KMS-11 (cell line): Measurements from ENCODE around the gene CLTCL1.

ENCODE experiments used
- H2AFZ ChIP-seq: fragments of 200-600 bp; sonication (generic); 2 replicates; pipeline ENCODE4 v1.6.1; 2016; ENCODE audit warnings: antibody characterized with exemption, mixed run types, low read depth
- H3K27ac ChIP-seq: fragments of 200-600 bp; sonication (generic); 2 replicates; pipeline ENCODE4 v1.6.1; 2016; ENCODE audit warnings: mild to moderate bottlenecking, mixed run types
- H3K27me3 ChIP-seq: fragments of 200-600 bp; sonication (generic); 2 replicates; pipeline ENCODE4 v1.6.1; 2017; ENCODE audit warnings: mild to moderate bottlenecking, low read depth, mixed run types, moderate library complexity; ENCODE audit not compliant: insufficient read depth
- H3K36me3 ChIP-seq: fragments of 200-600 bp; sonication (generic); 2 replicates; pipeline ENCODE4 v1.6.1; 2017; ENCODE audit warnings: mild to moderate bottlenecking, mixed run types; ENCODE audit not compliant: insufficient read depth
- H3K4me1 ChIP-seq: fragments of 200-600 bp; sonication (generic); 2 replicates; pipeline ENCODE4 v1.6.1; 2016; ENCODE audit warnings: mild to moderate bottlenecking, low read depth, mixed run types; ENCODE audit not compliant: poor library complexity, severe bottlenecking
- H3K4me2 ChIP-seq: fragments of 200-600 bp; sonication (generic); 2 replicates; pipeline ENCODE4 v1.7.0; 2016; ENCODE audit warnings: mild to moderate bottlenecking, mixed run types
- H3K4me3 ChIP-seq: fragments of 200-600 bp; sonication (generic); IDR thresholded peaks from 2 replicates; pipeline ENCODE4 v1.6.1; 2017; ENCODE audit warnings: low read depth, low read length, mixed read lengths; ENCODE audit not compliant: insufficient read depth
- H3K79me2 ChIP-seq: fragments of 200-600 bp; sonication (generic); 2 replicates; pipeline ENCODE4 v1.6.1; 2016; ENCODE audit warnings: low read depth, mixed run types; ENCODE audit not compliant: insufficient read depth
- H3K9ac ChIP-seq: fragments of 200-600 bp; sonication (generic); 2 replicates; pipeline ENCODE4 v1.6.1; 2016; ENCODE audit warnings: mild to moderate bottlenecking, mixed run types
- H4K20me1 ChIP-seq: fragments of 200-600 bp; sonication (generic); 2 replicates; pipeline ENCODE4 v1.6.1; 2016; ENCODE audit warnings: mild to moderate bottlenecking, mixed run types; ENCODE audit not compliant: insufficient read depth
- TF ChIP-seq, protein P1 (sequence below): fragments of 200-600 bp; sonication (generic); conservative IDR thresholded peaks from 2 replicates; pipeline ENCODE4 v1.6.1; 2017; ENCODE audit warnings: low read depth, mild to moderate bottlenecking, antibody characterized with exemption, low read length, moderate library complexity, mixed read lengths

CLTCL1 gene

GRCh38 chr22:19143967-19144400 is 147.5 kb downstream of the CLTCL1 start:
- H3K27me3 ChIP-seq: no peaks in the 10 kb centered on the region; the same call in 1 of the 2 replicates
- peaks cover 10% of the 10 kb centered on the region for H3K4me1 ChIP-seq
- H3K4me3 ChIP-seq: peak overlapping the region; percentile 33
- peak overlapping the region; percentile 51 for H2AFZ ChIP-seq
- H3K4me2 ChIP-seq: peak overlapping the region; percentile 57; the same call in 1 of the 2 replicates
- peak overlapping the region; percentile 49; the same call in 1 of the 2 replicates for H3K9ac ChIP-seq
- H3K79me2 ChIP-seq: peaks cover 17% of the 10 kb centered on the region; the same call in 1 of the 2 replicates
- TF ChIP-seq, protein P1, sequence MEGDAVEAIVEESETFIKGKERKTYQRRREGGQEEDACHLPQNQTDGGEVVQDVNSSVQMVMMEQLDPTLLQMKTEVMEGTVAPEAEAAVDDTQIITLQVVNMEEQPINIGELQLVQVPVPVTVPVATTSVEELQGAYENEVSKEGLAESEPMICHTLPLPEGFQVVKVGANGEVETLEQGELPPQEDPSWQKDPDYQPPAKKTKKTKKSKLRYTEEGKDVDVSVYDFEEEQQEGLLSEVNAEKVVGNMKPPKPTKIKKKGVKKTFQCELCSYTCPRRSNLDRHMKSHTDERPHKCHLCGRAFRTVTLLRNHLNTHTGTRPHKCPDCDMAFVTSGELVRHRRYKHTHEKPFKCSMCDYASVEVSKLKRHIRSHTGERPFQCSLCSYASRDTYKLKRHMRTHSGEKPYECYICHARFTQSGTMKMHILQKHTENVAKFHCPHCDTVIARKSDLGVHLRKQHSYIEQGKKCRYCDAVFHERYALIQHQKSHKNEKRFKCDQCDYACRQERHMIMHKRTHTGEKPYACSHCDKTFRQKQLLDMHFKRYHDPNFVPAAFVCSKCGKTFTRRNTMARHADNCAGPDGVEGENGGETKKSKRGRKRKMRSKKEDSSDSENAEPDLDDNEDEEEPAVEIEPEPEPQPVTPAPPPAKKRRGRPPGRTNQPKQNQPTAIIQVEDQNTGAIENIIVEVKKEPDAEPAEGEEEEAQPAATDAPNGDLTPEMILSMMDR: no peak
- peak overlapping the region; percentile 9; the same call in 1 of the 2 replicates for H3K27ac ChIP-seq
- H4K20me1 ChIP-seq: no peaks in the 10 kb centered on the region
- H3K36me3 ChIP-seq: no peaks in the 10 kb centered on the region; the same call in 1 of the 2 replicates

DNA sequence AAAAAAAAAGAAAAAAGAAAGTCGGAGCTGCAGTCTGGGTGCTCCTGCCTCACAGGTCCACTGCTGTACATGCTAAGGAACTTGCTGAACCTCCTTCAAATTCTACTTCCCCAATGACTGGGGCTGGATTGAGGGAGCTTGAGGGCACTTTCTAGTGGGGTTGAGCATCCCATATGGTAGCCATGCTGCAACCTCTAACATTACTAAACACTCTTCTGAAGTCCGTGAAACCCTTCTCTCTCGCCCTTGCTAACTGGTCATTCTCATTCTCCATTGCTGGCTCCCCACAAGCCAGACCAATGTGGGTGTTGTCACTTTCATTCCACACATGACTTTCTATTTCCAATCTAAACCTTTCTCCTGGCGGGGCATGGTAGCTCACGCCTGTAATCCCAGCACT is 148.3 kb downstream of the CLTCL1 start:
- H3K9ac ChIP-seq: no peak overlapping the region
- H3K27me3 ChIP-seq: no peaks in the 10 kb centered on the region; the same call in 1 of the 2 replicates
- H3K4me1 ChIP-seq: peaks cover 10% of the 10 kb centered on the region
- H4K20me1 ChIP-seq: no peaks in the 10 kb centered on the region
- peaks cover 17% of the 10 kb centered on the region; the same call in 1 of the 2 replicates for H3K79me2 ChIP-seq
- peak overlapping the region; percentile 57; the same call in 1 of the 2 replicates for H3K4me2 ChIP-seq
- no peak overlapping the region for H2AFZ ChIP-seq
- no peaks in the 10 kb centered on the region; the same call in 1 of the 2 replicates for H3K36me3 ChIP-seq
- TF ChIP-seq, protein P1: no peak
- no peak overlapping the region for H3K4me3 ChIP-seq
- H3K27ac ChIP-seq: no peak overlapping the region

DNA sequence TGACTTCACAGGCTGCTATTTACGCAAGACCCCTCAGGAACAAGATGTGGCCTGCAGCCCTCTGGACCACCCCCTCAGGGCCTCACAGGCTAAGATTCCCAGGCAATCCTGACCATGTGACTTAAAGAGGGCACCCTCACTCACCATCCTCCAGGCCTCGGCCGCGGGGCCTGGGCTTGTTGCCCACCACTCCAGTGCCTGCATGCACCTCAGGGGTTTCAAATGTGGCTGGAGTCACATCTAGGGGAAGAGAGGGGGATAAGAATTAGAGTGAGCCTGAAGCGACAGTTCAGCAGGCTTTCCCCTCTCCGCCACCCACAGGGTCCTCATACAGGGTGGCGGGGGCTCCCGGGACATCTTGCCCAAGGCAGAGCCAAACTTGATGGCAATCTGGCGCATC is 149.1 kb downstream of the CLTCL1 start:
- no peak overlapping the region for H2AFZ ChIP-seq
- H4K20me1 ChIP-seq: no peaks in the 10 kb centered on the region
- no peaks in the 10 kb centered on the region for H3K27me3 ChIP-seq
- no peaks in the 10 kb centered on the region; the same call in 1 of the 2 replicates for H3K36me3 ChIP-seq
- H3K4me2 ChIP-seq: no peak overlapping the region
- H3K4me3 ChIP-seq: no peak overlapping the region
- H3K9ac ChIP-seq: no peak overlapping the region
- H3K79me2 ChIP-seq: peaks cover 17% of the 10 kb centered on the region; the same call in 1 of the 2 replicates
- no peak overlapping the region for H3K27ac ChIP-seq
- TF ChIP-seq, protein P1: no peak
- peaks cover 10% of the 10 kb centered on the region for H3K4me1 ChIP-seq

GRCh38 chr22:19139974-19140373 is 151.5 kb downstream of the CLTCL1 start:
- H3K27ac ChIP-seq: no peak overlapping the region
- no peak overlapping the region for H2AFZ ChIP-seq
- no peaks in the 10 kb centered on the region; the same call in 1 of the 2 replicates for H3K36me3 ChIP-seq
- peaks cover 17% of the 10 kb centered on the region; the same call in 1 of the 2 replicates for H3K79me2 ChIP-seq
- H4K20me1 ChIP-seq: no peaks in the 10 kb centered on the region
- peaks cover 6% of the 10 kb centered on the region for H3K4me1 ChIP-seq
- H3K4me3 ChIP-seq: no peak overlapping the region
- no peaks in the 10 kb centered on the region for H3K27me3 ChIP-seq
- H3K9ac ChIP-seq: no peak overlapping the region
- no peak overlapping the region for H3K4me2 ChIP-seq
- TF ChIP-seq, protein P1: no peak
